HepG2 (cell line): ENCODE data around the gene NRN1L. TPM values are rescaled to one million over a fixed set of nuclear protein-coding genes. Genes with fewer than 3 reads are reported as not detected.

Experiments used
- FUBP1 ChIP-seq: sonication (generic); formaldehyde crosslinking; IDR thresholded peaks from 2 replicates; pipeline ENCODE4 v1.5.1; 2020; ENCODE audit warnings: missing genetic modification reagents, mild to moderate bottlenecking, borderline replicate concordance
- GABPA ChIP-seq, 2 experiments: IDR thresholded peaks; 2 replicates each; pipeline ENCODE4 v1.6.1; 2011 to 2016; ENCODE audit warnings: low read depth in 2 of 2, low read length in 1 of 2, missing biosample characterization in 1 of 2, missing genetic modification characterization in 1 of 2
- JUNB ChIP-seq: sonication (generic); formaldehyde crosslinking; IDR thresholded peaks from 2 replicates; pipeline ENCODE4 v1.8.0; 2022; ENCODE audit warnings: missing genetic modification reagents, mild to moderate bottlenecking, borderline replicate concordance
- KMT2B ChIP-seq: IDR thresholded peaks from 2 replicates; pipeline ENCODE4 v1.6.1; 2016; ENCODE audit warnings: missing genetic modification reagents, missing compliant biosample characterization
- RAD21 ChIP-seq: fragments of 450-650 bp; formaldehyde crosslinking; IDR thresholded peaks from 2 replicates; pipeline ENCODE4 v1.5.0; 2020; ENCODE audit warnings: mild to moderate bottlenecking
- STAT6 ChIP-seq: sonication (generic); formaldehyde crosslinking; IDR thresholded peaks from 2 replicates; pipeline ENCODE4 v1.4.0; 2020; ENCODE audit warnings: missing genetic modification reagents, mild to moderate bottlenecking, borderline replicate concordance
- SUZ12 ChIP-seq: fragments of 150-350 bp; IDR thresholded peaks from 2 replicates; pipeline ENCODE4 v1.6.1; 2014; ENCODE audit warnings: low read depth, low read length
- TAF15 ChIP-seq: fragments of 200-400 bp; formaldehyde crosslinking; IDR thresholded peaks from one replicate; pipeline ENCODE4 v1.6.1; 2018; ENCODE audit warnings: mild to moderate bottlenecking, low read depth, low read length; ENCODE audit not compliant: poor library complexity, severe bottlenecking
- TSC22D2 ChIP-seq: sonication (generic); formaldehyde crosslinking; IDR thresholded peaks from 2 replicates; pipeline ENCODE4 v1.5.1; 2020; ENCODE audit warnings: missing genetic modification reagents, mild to moderate bottlenecking, borderline replicate concordance
- U2AF1 ChIP-seq: fragments of 200-400 bp; formaldehyde crosslinking; optimal IDR thresholded peaks from 2 replicates; pipeline ENCODE3; 2017; ENCODE audit warnings: mild to moderate bottlenecking, low read depth, low read length
- XRCC5 ChIP-seq: fragments of 200-400 bp; formaldehyde crosslinking; optimal IDR thresholded peaks from 2 replicates; pipeline ENCODE3; 2017; ENCODE audit warnings: mild to moderate bottlenecking, low read length
- ZFX ChIP-seq: sonication (generic); formaldehyde crosslinking; IDR thresholded peaks from 2 replicates; pipeline ENCODE4 v1.4.0; 2020; ENCODE audit warnings: mild to moderate bottlenecking, low read depth, missing genetic modification reagents, moderate library complexity
- ZMYM3 ChIP-seq: sonication (generic); formaldehyde crosslinking; IDR thresholded peaks from 2 replicates; pipeline ENCODE4 v1.5.1; 2020; ENCODE audit warnings: mild to moderate bottlenecking, missing genetic modification reagents
- ZNF224 ChIP-seq: sonication (generic); formaldehyde crosslinking; IDR thresholded peaks from 2 replicates; pipeline ENCODE4 v1.5.0; 2020; ENCODE audit warnings: mild to moderate bottlenecking, missing genetic modification reagents
- ZNF512 ChIP-seq: sonication (generic); formaldehyde crosslinking; IDR thresholded peaks from 2 replicates; pipeline ENCODE4 v1.4.0; 2020; ENCODE audit warnings: mild to moderate bottlenecking, missing genetic modification reagents
- ZNF619 ChIP-seq: sonication (generic); formaldehyde crosslinking; IDR thresholded peaks from 2 replicates; pipeline ENCODE4 v1.4.0; 2020; ENCODE audit warnings: mild to moderate bottlenecking, missing genetic modification reagents
- ZNF770 ChIP-seq: sonication (generic); formaldehyde crosslinking; IDR thresholded peaks from 2 replicates; pipeline ENCODE4 v1.5.0; 2020; ENCODE audit warnings: mild to moderate bottlenecking, missing genetic modification reagents
- polyA plus RNA-seq, 8 experiments: library from polyadenylated mRNA; depleted of rRNA in 3 of 8; stranded (reverse) in 7 of 8; unstranded in 1 of 8; fragments of >200 nt; fragmentation: Illumina TruSeq in 4 of 8; extraction: Trizol in 4 of 8; gene quantifications; 2 replicates each; pipeline versions ENCODE4 v1.2.1 to v1.2.3, GENCODE V29; 2011 to 2016; ENCODE audit warnings: low read depth in 4 of 8, missing spikeins in 1 of 8, mixed read lengths in 1 of 8; ENCODE audit not compliant: insufficient read depth in 1 of 8
- total RNA-seq, 5 experiments: library from RNA; depleted of rRNA; stranded (reverse); fragments of >200 nt; fragmentation: Illumina TruSeq; extraction: Trizol; gene quantifications; 2 replicates each; pipeline ENCODE4 v1.2.3, GENCODE V29; 2016; ENCODE audit warnings: low read depth in 1 of 5

Gene NRN1L
- total and polyA plus RNA-seq, 2 of the 13 experiments (the other 11 are each of a cell fraction or from before 2014, with no cell fraction given): 0.53 to 1.2 TPM

- TF ChIP-seq ZNF224 (CRISPR knock-in tag) (0 out of 2 replicates have a peak, but pooled peaks have one; percentile 33), ZNF770 (peak; percentile 13; the same call in 1 of the 2 replicates), XRCC5 (peak; percentile 81), ZNF512 (CRISPR knock-in tag) (0 out of 2 replicates have a peak, but pooled peaks have one; percentile 76), KMT2B (CRISPR knock-in tag) (peak; percentile 14), RAD21 (CRISPR knock-in tag) (peak; percentile 54), STAT6 (CRISPR knock-in tag) (no peak), TAF15 (peak; percentile 29), JUNB (CRISPR knock-in tag) (0 out of 2 replicates have a peak, but pooled peaks have one; percentile 39), U2AF1 (peak; percentile 82), ZNF619 (peak; percentile 64; the same call in 1 of the 2 replicates), ZMYM3 (CRISPR knock-in tag) (peak; percentile 51; the same call in 1 of the 2 replicates), FUBP1 (CRISPR knock-in tag) (peak; percentile 93; the same call in 1 of the 2 replicates), ZFX (CRISPR knock-in tag) (peak; percentile 85), TSC22D2 (CRISPR knock-in tag) (peak; percentile 21; the same call in 1 of the 2 replicates), GABPA (IDR thresholded peaks at IDR 0.05; ENCODE audit: low read depth, low read length) (no peak), GABPA (CRISPR knock-in tag; IDR thresholded peaks at IDR 0.05; ENCODE audit: low read depth) (peak; percentile 15; the same call in 1 of the 2 replicates), SUZ12 (no peak)
These were observed 42.0 kb upstream of the NRN1L start (continued) for GRCh38 chr16:67842509-67843342.
